ENCODE results near the gene FLVCR2. TPM values are rescaled to one million over a fixed set of nuclear protein-coding genes. Genes with fewer than 3 reads are reported as not detected.

FLVCR2 gene
- total RNA-seq, 4 donors from 2014 or later: 11.8 to 24.3 (median 16.7) TPM

GRCh38 chr14:75630695-75631452, 52.5 kb downstream of the FLVCR2 start:
- no peak overlapping the region for H3K4me3 ChIP-seq (ENCODE audit: low read depth, poor library complexity, severe bottlenecking)
- TF ChIP-seq POLR2A (IDR thresholded peaks at IDR 0.05) (no peak), CTCF (IDR thresholded peaks at IDR 0.05) (no peak)
- intact Hi-C loops (cut with DNase I; ENCODE audit: low total_unique reads): no loop called here
- 72 to 77% methylated on average over 6 of the region's 6 CpGs for WGBS, 2 donors
- DNase-seq (ENCODE audit: low spot score in 2 of 2): no peak

- no peak overlapping the region for H3K4me3 ChIP-seq (ENCODE audit: low read depth, poor library complexity, severe bottlenecking)
- intact Hi-C loops (cut with DNase I; ENCODE audit: low total_unique reads): no loop called here
- WGBS, 2 donors: 39 to 54% methylated on average over 5 of the region's 5 CpGs
- DNase-seq (ENCODE audit: low spot score in 2 of 2): no peak
- TF ChIP-seq CTCF (IDR thresholded peaks at IDR 0.05) (no peak), POLR2A (IDR thresholded peaks at IDR 0.05) (no peak)
These were observed 53.0 kb downstream of the FLVCR2 start for GRCh38 chr14:75631453-75631831.

GRCh38 chr14:75634848-75635247, 56.4 kb downstream of the FLVCR2 start:
- DNase-seq (ENCODE audit: low spot score in 2 of 2): no peak
- intact Hi-C loops (cut with DNase I; ENCODE audit: low total_unique reads): no loop called here

GRCh38 chr14:75636100-75636692, 57.8 kb downstream of the FLVCR2 start:
- intact Hi-C loops (cut with DNase I; ENCODE audit: low total_unique reads): no loop called here
- TF ChIP-seq CTCF (IDR thresholded peaks at IDR 0.05) (no peak), POLR2A (IDR thresholded peaks at IDR 0.05) (no peak)

More at GRCh38 chr14:75634848-75635247, 56.4 kb downstream of the FLVCR2 start:
- H3K4me3 ChIP-seq (ENCODE audit: low read depth, poor library complexity, severe bottlenecking): no peak overlapping the region
- TF ChIP-seq CTCF (IDR thresholded peaks at IDR 0.05) (no peak), POLR2A (IDR thresholded peaks at IDR 0.05) (no peak)
- 63 to 71% methylated on average over 5 of the region's 5 CpGs for WGBS, 2 donors

GRCh38 chr14:75640876-75641275, 62.5 kb downstream of the FLVCR2 start:
- 76 to 79% methylated on average over 3 of the region's 3 CpGs for WGBS, 2 donors
- no peak for TF ChIP-seq CTCF (IDR thresholded peaks at IDR 0.05)
- TF ChIP-seq POLR2A (IDR thresholded peaks at IDR 0.05): no peak

More at GRCh38 chr14:75636100-75636692, 57.8 kb downstream of the FLVCR2 start:
- H3K4me3 ChIP-seq (ENCODE audit: low read depth, poor library complexity, severe bottlenecking): no peak overlapping the region
- DNase-seq (ENCODE audit: low spot score in 2 of 2): no peak
- 65 to 70% methylated on average over 13 of the region's 13 CpGs for WGBS, 2 donors

More at GRCh38 chr14:75640876-75641275, 62.5 kb downstream of the FLVCR2 start:
- intact Hi-C loops (cut with DNase I; ENCODE audit: low total_unique reads): no loop called here
- no peak for DNase-seq (ENCODE audit: low spot score in 2 of 2)
- H3K4me3 ChIP-seq (ENCODE audit: low read depth, poor library complexity, severe bottlenecking): no peak overlapping the region

Data from lower leg skin (tissue), 4 donors.